CD1c-positive myeloid dendritic cell (primary cell): ENCODE measurements around the gene PLCB1.

Experiments
- DNase-seq: peaks from one replicate; pipeline ENCODE4 v3.0.0-alpha.2; 2016; ENCODE audit errors: extremely low spot score

The PLCB1 gene

DNA sequence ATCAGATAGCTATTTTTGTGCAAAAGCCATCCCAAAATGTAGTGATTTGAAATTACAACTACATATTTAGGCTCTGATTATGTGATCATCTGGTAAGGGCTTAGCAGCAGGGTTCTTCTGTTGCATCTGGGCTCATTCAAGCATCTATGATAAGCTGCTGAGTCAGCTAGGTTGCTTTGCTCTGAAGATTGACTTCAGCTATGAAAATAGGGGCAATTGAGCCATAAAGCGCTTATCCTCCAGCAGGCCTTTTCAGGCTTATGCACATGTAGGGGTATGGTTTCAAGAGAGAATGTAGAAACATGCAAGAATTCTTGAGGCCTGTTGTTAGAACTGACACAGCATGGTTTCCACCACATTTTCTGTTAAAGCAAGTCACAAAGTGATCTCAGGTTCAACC, 114.1 kb downstream of the PLCB1 start:
- DNase-seq, result no peak

DNA sequence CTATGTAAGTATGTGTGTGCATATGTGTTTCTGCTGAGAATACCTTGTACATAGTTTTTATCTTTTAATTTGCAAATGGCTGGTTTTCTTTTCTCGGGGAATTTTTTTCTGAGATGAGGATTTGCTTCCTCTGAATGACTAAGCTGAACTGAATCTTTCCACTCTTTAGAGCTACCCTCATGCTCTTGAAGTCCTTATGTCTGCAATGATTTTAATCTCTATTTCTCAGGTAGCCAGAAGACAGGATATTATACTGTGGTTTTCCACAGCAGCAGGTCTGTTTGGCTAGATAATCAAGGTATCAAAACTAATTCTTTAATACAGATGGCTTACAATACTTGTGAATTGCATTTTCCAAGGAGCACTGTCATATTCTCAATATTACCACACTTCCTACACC, 114.7 kb downstream of the PLCB1 start:
- no peak for DNase-seq

DNA sequence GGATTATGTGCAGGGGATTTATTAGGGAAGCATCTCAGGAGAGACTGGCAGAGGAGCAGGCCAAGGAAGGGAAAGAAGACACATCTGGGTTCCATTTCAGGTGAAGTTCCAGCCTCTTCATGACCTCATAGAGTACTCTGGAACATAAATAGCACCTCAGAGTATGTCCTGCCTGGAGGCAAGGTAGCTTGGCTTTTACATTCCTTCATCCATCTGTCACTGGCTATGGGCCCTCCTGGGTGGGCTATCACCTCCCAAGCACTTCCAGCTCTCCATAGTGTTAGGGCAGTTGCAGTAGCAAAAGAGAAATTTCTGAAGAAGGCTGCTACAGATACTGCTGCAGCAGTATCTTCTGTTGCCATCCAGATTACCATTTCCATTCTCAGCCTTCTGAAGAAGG, 116.0 kb downstream of the PLCB1 start:
- DNase-seq, result no peak

DNA sequence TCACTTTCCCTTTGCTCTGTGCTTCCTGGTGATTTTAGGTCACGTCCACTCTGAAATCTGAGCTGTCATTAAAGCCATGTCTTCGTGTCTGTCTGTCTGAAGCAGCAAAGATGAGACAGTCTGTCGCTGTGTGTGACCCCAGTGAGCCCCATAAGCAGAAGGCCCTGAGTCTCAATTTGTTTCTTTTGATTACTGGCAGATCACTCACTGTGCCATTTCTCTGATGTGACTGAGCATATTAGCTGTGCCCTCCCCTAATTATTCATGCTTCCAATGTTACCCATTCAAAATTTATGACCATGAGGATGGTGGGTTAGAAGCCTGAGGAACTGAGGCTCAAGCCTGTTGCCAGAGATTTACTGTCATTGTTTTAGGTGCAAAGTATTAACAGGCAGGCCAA, 117.6 kb downstream of the PLCB1 start:
- no peak for DNase-seq

DNA sequence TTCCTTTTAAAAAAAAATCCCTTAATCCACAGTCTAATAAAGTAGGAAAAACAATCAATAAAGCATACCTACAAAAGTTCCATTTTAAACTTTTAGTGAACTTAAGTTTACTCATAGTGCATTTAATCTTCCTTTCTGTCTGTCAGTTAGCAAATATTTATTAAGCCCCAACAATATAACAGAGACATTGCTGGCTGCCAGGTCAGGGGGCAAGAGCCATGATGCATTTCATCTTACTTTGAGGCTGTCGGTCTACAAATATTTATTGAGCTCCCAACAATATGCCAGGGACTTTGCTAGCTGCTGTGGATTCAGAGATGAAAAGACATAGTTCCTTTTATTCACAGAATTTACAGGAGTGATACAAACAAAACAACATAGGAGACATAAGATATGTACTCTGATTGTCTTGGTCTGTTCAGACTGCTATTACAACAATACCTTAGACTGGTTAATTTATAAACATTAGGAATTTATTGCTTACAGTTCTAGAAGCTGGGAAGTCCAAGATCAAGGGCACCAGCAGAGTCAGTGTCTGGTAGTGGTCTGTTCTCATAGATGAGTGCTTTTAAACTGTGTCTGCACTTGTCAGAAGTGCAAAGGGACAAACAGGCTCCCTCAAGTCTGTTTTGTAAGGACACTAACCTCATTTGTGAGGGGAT, 118.6 kb downstream of the PLCB1 start:
- DNase-seq, result no peak

DNA sequence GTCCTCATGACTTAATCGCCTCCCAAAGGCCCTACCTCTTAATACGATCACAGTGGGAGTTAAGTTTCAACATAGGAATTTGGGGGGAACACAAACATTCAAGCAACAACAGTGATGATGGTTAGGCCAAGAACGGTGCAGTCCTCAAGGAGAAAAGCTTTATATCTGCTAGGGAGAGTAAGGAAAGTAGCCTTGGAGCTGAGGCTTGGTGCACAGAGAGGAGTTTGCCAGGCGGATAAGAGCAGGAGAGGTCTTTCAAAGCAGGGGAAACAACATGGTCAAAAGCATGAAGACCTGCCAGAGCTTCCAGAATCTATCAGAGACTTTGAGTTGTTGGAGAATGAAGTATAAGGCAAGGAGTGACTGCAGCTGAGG, 119.1 kb downstream of the PLCB1 start:
- DNase-seq, result no peak

DNA sequence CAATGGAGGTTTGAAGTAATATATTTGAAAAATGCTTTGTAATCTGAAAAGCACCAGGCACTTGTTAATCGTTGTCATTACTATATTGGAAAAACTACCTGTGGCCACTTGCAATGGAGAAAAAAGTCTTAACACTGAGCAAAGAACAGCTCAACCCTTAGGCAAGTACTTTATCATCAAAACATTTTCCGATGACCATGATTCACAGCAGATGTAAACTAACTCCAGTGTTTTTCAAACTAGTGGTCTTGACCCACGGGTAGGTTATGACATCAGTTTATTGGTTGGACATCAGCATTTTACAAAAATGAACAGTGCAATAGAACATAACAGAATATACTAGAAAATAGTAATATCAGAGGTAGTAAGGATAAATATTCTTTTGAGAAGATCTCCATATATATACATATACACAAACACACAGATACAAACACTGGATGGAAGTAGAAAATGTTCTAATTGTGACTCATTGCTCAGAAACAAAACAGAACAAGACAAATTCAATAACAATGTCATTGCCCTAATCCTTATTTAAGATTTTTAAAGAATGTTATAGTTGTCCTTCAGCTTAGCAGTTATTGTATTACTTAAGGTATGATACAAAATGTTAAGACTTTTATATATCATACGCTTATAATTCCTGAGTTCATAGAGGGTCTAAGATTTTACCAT, 123.0 kb downstream of the PLCB1 start:
- DNase-seq, result no peak

DNA sequence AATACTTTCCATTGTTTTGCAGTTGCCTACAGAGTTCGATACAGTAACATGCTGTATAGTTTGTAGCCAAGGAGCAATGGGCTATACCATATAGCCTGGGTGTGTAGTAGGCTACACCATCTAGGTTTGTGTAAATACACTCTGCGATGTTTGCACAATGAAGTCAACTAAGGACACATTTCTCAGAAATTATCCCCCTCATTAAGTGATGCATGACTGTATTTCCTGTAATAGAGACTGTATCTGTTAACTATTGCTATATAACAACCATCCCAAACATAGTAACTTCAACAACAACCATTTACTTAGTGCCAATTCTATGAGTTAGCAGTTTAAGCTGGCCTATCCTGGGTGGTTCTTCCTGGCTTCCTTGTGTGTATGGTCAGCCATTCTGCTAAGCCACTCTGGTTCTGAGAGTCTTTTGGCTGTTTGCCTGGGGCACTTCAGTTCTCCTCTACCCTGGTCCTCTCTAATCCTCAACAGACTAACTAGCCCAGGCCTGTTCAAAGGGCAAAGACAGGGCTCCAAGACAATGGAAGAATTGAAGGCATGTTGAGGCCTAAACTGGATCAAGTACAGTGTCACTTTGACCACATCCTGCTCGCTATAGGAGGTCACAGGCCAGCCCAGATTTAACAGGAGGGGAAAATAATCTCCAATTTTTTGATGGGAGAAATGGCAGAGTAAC, 124.0 kb downstream of the PLCB1 start:
- no peak for DNase-seq

DNA sequence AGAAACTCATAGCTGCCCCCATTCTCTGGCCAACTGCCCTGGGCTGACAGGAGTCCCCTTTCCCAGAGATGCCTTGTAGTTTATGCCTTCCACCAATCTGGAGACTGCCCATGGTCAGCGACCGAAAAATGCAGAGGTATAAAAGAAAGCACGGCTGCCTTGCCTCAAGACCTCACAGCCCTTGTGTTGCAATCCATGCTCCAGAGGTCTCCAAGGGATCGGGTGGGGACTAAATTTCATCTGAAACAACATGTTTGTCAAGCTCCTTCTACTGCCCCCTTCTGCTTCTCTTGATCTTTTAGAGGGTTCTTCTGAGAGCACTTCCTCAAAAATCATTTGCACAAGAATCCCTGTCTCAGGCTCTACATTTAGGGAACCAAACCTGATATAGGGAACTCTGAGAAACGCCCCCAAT, 128.8 kb downstream of the PLCB1 start:
- peak; percentile 88 for DNase-seq

DNA sequence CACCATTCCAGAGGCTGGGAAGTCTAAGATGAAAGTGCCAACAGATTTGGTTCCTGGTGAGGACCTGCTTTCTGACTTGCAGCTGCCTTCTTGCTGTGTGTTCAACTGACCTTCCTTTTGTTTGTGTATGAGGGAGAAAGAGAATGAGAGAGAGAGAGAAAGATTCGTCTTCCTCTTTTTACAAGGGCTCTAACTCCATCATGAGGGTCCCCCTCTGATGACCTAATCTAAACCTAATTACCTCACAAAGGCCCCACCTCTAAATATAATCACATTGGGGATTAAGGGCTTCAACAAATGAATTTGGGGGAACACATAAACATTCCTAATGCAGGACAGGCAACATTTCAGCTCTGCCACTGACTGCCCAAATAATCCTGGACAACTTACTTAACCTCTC, 130.7 kb downstream of the PLCB1 start:
- DNase-seq, result no peak

DNA sequence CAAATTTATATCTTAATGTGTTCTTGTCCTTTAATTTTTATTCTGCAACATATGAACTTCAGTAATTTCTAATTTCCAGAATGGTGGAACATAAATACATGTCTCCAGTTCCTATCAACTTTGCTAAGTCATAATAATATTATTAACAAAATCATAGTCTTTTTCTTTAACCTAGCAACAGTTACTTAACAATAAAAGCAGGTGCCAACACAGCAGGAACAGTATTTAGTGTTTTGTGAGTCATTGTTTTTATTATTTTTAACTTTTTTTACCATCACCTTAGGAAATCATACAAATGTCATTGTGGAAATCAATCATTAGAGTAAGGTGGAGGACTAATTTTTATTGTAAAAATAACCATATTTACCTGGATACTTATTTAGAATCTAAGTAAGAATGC, 133.5 kb downstream of the PLCB1 start:
- DNase-seq, result no peak

DNA sequence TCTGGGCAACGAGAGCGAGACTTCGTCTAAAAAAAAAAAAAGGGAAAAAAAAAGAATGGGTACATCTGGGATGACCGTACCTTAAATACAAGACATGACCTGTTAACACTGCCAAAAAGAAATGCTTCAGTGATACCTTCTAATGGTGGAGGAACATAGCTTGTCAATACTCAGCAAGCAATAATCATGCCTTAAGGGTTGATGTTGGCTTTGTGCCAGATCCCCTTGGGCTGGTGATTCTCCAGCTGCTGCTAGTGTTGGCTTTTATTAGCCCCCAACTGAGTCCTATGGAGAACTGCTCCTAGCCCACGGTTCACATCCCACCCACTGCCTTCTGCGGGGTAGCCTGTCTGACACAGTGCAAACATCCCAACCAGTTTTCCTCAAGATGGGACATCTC, 134.9 kb downstream of the PLCB1 start:
- no peak for DNase-seq

DNA sequence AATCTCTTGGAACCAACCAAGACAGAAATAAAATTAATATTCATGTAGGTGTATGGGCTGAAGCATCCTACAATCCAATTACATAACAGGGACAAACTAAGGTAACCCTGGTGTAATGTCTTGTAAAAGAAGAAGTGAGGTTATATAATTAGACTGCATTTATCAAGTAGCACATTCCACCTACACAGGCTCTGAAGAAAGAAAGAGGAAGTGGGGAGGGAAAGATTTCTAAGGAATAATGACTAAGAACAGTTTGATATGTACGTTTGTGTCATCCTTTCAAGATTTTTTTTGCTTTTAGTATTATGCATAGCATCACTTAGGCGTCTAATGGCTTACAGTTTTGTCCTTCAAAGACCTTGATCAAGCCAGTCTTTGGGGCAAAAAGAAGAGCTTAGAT, 139.7 kb downstream of the PLCB1 start:
- DNase-seq, result peak; percentile 91

DNA sequence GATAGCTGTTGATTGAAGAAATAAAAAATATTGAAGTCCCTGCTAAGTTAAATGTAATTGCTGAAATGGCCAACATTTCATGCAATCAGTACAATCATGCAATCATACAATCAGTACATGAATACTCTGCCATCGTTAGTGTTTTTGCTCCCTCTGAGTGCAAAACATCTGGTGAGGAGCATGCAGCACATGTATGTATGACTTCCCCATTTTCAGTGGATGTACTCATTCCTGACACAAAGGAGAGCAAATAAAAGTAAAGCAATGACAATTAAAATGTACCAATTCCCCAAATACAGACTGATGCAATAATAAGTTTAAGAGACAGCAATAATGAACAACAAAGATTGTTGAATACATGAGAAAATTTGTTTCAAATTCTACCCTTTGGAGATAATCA, 140.7 kb downstream of the PLCB1 start:
- peak; percentile 85 for DNase-seq

DNA sequence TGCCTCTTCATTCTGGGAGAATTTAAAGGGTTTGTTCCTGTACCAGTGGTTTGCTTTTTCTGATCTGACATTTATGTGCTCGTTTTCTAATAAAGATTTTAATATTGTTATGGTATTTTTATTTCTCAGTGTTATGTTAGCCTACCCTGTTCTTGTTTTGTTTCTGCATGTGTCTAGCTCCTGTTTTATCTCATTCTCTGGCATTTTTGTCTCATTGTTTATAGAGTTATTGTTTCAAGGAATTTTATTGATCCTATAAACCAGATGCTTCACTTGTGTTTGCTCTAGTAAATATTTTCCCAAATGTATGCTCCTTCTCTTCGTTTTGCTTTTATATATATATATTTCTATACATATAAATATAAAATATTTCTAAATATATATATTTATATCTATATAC, 152.8 kb downstream of the PLCB1 start:
- DNase-seq, result no peak

DNA sequence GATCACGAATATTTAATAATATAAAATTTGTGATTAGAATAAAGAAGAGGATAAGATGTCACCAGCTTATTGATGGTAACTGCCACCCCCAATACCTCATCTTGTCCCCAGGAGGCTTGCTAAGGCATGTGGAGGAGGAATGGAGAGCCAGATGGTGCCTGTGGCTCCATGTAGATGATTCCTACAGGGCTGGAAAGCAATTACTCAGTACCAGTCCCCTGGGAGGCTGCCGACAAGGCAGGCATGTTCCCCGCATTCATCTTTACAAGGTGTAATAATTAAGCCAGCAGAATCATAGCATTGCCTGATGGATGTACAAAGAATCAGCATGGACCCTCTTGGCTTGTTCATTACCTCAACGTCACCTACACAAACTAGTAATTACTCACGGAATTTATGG, 155.3 kb downstream of the PLCB1 start:
- DNase-seq, result no peak

DNA sequence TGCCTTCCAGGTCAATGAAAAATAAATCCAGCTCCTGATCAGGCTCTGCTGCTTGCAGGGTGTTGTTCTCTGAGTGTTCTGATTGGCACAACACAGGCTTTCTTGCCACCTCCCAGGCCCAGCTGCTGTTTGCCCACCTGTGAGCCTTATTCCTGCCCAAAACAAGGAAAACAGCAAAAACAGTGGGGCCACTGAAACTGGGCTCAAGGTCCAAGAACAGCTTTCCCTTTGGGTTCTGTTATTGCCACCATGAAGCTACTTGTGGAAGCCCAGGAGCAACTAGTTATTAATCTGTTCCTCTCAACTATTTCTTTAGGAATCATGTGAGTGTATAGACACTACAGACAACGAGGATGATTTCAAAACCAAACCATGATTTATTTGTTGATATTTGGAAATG, 159.1 kb downstream of the PLCB1 start:
- no peak for DNase-seq

DNA sequence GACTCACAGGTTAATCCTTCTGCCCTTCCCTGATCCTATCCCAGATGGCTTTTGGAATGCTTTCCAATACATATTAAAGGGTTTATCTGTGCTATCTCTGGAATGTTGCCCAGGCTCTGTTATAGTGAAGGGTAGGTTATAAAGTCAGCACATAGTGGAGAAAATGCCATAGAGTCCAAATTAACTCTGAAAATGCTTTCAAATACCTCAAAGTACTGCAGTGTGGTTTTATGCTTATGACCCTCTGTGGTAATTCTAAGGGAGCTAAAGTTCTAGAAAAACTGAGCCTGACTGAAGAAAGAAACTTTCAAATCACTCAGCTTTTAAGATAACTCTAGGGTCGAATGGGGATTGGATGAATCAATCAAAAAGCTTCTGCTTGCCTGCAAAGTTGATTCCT, 159.8 kb downstream of the PLCB1 start:
- DNase-seq, result no peak

DNA sequence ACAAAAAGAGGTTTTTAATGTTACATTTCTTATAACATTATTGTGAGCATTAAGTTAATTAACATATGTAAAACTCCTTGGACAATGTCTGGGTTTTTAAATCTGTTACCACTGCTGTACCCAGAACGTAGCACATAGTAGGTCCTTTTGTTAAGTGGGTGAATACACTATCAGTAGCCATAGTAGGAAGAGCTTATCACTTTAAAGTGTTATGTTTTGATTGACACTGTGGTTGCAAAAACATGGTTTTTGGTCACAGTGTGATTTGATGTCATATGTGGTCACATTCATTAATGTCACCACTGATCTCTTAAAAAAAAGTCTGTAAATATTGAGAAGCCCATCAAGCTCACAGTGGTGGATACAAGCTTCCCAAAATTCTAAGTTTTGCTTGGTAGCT, 160.7 kb downstream of the PLCB1 start:
- DNase-seq, result no peak

DNA sequence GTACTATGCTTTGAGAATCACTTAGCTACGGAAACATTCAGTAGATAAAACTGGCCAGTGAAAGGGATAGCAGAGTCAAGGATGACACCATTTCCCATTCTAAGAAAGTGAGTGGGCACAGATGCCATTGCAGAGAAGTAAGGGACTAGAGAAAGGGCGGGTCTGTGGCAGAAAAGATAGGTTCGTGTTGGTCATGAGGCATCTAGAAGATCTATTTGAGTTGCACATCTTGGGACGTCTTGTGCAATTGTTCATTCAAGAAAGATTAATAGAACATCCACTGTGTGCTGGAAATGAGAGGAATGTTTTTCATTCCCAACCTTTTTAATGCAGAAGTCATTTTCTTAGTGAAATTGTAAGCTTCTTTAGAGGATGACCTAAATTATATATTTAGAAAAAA, 161.7 kb downstream of the PLCB1 start:
- peak; percentile 30 for DNase-seq

DNA sequence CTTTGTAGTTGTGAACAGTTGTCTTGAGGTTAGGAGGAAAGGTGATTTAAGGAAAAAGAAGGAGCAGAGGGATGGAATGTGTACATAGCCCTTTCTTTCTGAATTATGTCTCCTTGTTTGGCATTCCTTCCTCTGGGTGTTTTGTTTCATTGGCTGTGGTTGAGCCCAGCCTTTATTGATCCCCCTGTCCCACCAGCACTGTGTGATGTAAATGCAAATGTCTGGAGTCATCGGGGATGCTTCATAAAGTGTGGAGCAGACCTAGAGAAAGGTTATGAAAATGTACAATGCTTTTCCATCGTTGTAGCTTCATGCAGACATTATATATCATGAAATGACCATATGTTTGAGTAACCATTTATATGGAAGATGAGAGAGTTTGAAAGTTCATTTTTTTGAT, 164.5 kb downstream of the PLCB1 start:
- DNase-seq, result no peak

DNA sequence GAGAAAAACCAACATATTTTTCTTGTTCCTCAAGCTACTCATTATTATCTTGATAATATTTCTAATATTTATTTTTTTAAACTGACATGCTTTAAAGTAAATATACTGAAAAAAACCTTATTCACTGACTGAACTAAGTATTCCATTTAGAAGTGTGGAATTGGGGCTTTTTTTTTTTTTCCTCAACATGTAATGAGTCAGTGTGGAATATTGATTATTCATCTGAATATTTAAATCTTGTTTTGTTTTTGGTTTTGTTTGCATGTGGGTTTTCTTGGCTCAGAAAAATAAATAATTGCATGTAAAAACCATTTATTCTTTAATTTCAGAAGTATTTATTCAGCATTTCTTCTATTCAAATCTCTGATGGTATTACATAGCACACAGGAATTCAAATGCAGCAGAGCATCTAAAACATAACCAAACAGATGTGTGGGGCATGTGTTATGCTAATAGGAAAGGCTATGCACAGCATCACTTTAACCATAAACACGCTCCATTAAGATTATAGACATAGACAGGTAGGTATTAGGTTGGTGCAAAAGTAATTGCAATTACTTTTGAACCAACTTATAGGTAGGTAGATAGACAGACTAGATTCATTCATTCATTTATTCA, 166.5 kb downstream of the PLCB1 start:
- DNase-seq, result no peak

DNA sequence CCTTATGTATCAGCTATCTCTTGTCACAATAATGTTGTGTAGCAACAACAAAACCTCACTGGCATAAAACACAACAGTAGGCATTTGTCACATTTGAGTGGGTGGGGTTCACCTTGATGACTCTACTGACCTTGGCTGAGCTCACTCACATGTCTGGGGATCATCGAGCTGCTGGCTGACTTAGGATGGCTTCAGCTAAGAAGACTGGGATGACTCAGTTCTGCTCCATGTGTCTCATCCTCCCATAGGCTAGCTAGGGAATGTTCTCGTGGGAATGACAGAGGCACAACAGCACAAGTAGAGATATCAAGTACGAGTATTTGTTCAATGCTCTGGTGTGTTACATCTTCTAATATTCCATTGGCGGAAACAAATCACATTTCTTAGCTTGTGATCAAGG, 167.9 kb downstream of the PLCB1 start:
- no peak for DNase-seq
